Pancreas (tissue), 10 donors: ENCODE data around the gene WNT8A. TPM values are rescaled to one million over a fixed set of nuclear protein-coding genes. Genes with fewer than 3 reads are reported as not detected.
"Not testable (repeated sequence)": the region's sequence is repeated elsewhere in the genome, so short reads cannot be mapped to it uniquely, and the experiment has no call there.

ENCODE experiments used
- ATAC-seq, 4 donors: fragments of 200-7000 bp; cut with Tn5 transposase; one replicate each; pipeline versions ENCODE4 v1.8.0 to v1.9.1; 2020; ENCODE audit warnings: mild to moderate bottlenecking in 4 of 4, moderate library complexity in 4 of 4
- DNase-seq, 6 donors: peaks; one replicate each; pipeline ENCODE4 v3.0.0-alpha.2; 2020
- FAIRE-seq: peaks from 2 replicates; lab custom pipeline; 2012; peaks lifted over from hg19 to GRCh38; lab: Jason Lieb, UNC
- H3K27ac ChIP-seq, 4 donors: fragments of 200-600 bp; sonication (generic); 1 replicate in 3 of 4; 2 replicates in 1 of 4; pipeline versions ENCODE4 v1.5.0 to v1.8.0; 2020
- H3K27me3 ChIP-seq, 4 donors: fragments of 200-600 bp; one replicate each; pipeline ENCODE4 v1.8.0; 2021
- H3K36me3 ChIP-seq, 3 donors: fragments of 200-600 bp; sonication (generic) in 1 of 3; one replicate each; pipeline versions ENCODE4 v1.5.0 to v1.8.0; 2020 to 2021
- H3K4me1 ChIP-seq, 3 donors: fragments of 200-600 bp; one replicate each; pipeline ENCODE4 v1.8.0; 2021
- H3K4me3 ChIP-seq, 4 donors: fragments of 200-600 bp; sonication (generic) in 2 of 4; one replicate each; pipeline versions ENCODE4 v1.5.0 to v1.8.0; 2020 to 2021
- H3K9me3 ChIP-seq, 4 donors: fragments of 200-600 bp; one replicate each; pipeline ENCODE4 v1.8.0; 2021
- CTCF ChIP-seq, 4 donors: fragments of 200-600 bp; sonication (generic) in 3 of 4; IDR thresholded peaks; one replicate each; pipeline versions ENCODE4 v1.5.0 to v1.8.0; 2021; ENCODE audit warnings: antibody characterized with exemption in 4 of 4
- WGBS, 2 donors: extraction: QIAGEN DNeasy Blood & Tissue Kit; methylation state at CpG; one replicate each; pipeline ENCODE4 v1.1.7; 2013; 5-methylcytosine and 5-hydroxymethylcytosine counted together
- intact Hi-C, 3 donors: fragments of 100-400 bp; cut with DNase I; formaldehyde crosslinking; loops; one replicate each; pipeline versions ENCODE4 v1.11.1 to v1.14.2; 2022
- polyA plus RNA-seq, 2 donors: library from polyadenylated mRNA; stranded (reverse); fragments of 200-250 nt; gene quantifications; one replicate each; pipeline ENCODE4 v1.2.3, GENCODE V29; 2013
- total RNA-seq, 6 donors: library from RNA; stranded (reverse); fragmentation: NEBNext Ultra II Directional in 4 of 6; extraction: Animal tissue kit (Norgen Biotek cat#: 25700) in 4 of 6; gene quantifications; one replicate each; pipeline versions ENCODE4 v1.2.1 to v1.2.4, GENCODE V29; 2021 to 2023
- donor health status: healthy with polysubstance abuse.
- donor health status: DM: no; HTN: no; CAD: no; lungs with moderate emphysema.
- donor health status: DM: no; HTN: no; CAD: no.
- donor health status: control.
- donor health status: control.
- donor health status: Bipolar disorder and iron deficiency.
- donor health status: DM: yes; HTN: yes; CAD: no.
- donor health status: DM: no; HTN: no; CAD: no.
- donor health status: DM: no; HTN: no; CAD: no.
- donor health status: DM: yes; HTN: yes; CAD: no.

Gene WNT8A
- total and polyA plus RNA-seq, 8 donors = not detected

GRCh38 chr5:138068742-138069600 is 14.9 kb upstream of the WNT8A start:
- peak; percentile 68 to 89 (median 84) for DNase-seq
- FAIRE-seq = peak; percentile 39
- 18 to 22% methylated on average over 6 of the region's 6 CpGs for WGBS, 2 donors
- TF ChIP-seq CTCF (IDR thresholded peaks at IDR 0.05) = peak; percentile 54 to 76 (median 68)
- Histone ChIP-seq H3K27me3 (no peaks in the 10 kb centered on the region), H3K27ac (no peak overlapping the region), H3K4me3 (no peak overlapping the region), H3K36me3 (no peaks in the 10 kb centered on the region), H3K9me3 (no peaks in the 10 kb centered on the region), H3K4me1 (no peaks in the 10 kb centered on the region)
- intact Hi-C loops = no loop called here
- ATAC-seq = peak; percentile 91 to 100 (median 98)

- H3K4me3 ChIP-seq, H3K27ac ChIP-seq, H3K36me3 ChIP-seq, H3K4me1 ChIP-seq, H3K27me3 ChIP-seq, H3K9me3 ChIP-seq, ATAC-seq, FAIRE-seq, DNase-seq: not testable (repeated sequence)
- intact Hi-C loops = loop anchor here in 2 of 3 donors (10.0 kb wide), 1 partner anchor 65 kb away; the partner anchor contains the start of gene NME5 (in 2 of the 2)
- 82 to 90% methylated on average over 5 to 32 of the region's 32 CpGs for WGBS, 2 donors
Measured at GRCh38 chr5:138070026-138070425, 13.8 kb upstream of the WNT8A start.

- intact Hi-C loops = loop anchor here in 2 of 3 donors (10.0 kb wide), 1 partner anchor 58 kb away; the partner anchor contains the start of gene NME5 (in 2 of the 2)
- DNase-seq (peak in 5 of 6 donors; percentile 22 to 69 (median 43)), FAIRE-seq (peak; percentile 79), ATAC-seq (peak; percentile 66 to 91 (median 90))
- Histone ChIP-seq H3K4me3 (no peak overlapping the region), H3K4me1 (no peaks in the 10 kb centered on the region), H3K27ac (no peak overlapping the region), H3K27me3 (no peaks in the 10 kb centered on the region), H3K36me3 (no peaks in the 10 kb centered on the region), H3K9me3 (no peaks in the 10 kb centered on the region)
- TF ChIP-seq CTCF (IDR thresholded peaks at IDR 0.05) = peak; percentile 48 to 80 (median 68)
- 30 to 33% methylated on average over 5 of the region's 5 CpGs for WGBS, 2 donors
Measured at GRCh38 chr5:138077064-138077696, 6.7 kb upstream of the WNT8A start.

GRCh38 chr5:138078006-138078643 is 5.7 kb upstream of the WNT8A start:
- intact Hi-C loops = loop anchor here in 2 of 3 donors (10.0 kb wide), 1 partner anchor 57 kb away; the partner anchor contains the start of gene NME5 (in 2 of the 2)
- TF ChIP-seq CTCF (IDR thresholded peaks at IDR 0.05) = no peak

GRCh38 chr5:138082033-138082432 is 1.8 kb upstream of the WNT8A start:
- no peak for TF ChIP-seq CTCF (IDR thresholded peaks at IDR 0.05)
- Histone ChIP-seq H3K27ac (no peak overlapping the region), H3K27me3 (no peaks in the 10 kb centered on the region), H3K4me3 (no peak overlapping the region), H3K9me3 (no peaks in the 10 kb centered on the region), H3K36me3 (no peaks in the 10 kb centered on the region), H3K4me1 (no peaks in the 10 kb centered on the region)
- ATAC-seq (no peak), DNase-seq (no peak), FAIRE-seq (no peak)
- WGBS, 2 donors = 82 to 85% methylated on average over 4 of the region's 4 CpGs
- intact Hi-C loops = no loop called here

More at GRCh38 chr5:138078006-138078643, 5.7 kb upstream of the WNT8A start:
- no peak for DNase-seq
- no peak overlapping the region for H3K4me3 ChIP-seq
- H3K4me1 ChIP-seq = no peaks in the 10 kb centered on the region
- H3K9me3 ChIP-seq = no peaks in the 10 kb centered on the region
- no peaks in the 10 kb centered on the region for H3K27me3 ChIP-seq
- H3K27ac ChIP-seq = no peak overlapping the region
- WGBS, 2 donors = 24 to 25% methylated on average over 1 of the region's 1 CpG
- FAIRE-seq = no peak
- ATAC-seq = no peak
- no peaks in the 10 kb centered on the region for H3K36me3 ChIP-seq
